Erythroblast (primary cell): ENCODE results near the gene DNAJC16.

ENCODE experiments used
- DNase-seq, 2 experiments: peaks; one replicate each; lab custom pipeline; 2025; lab: John Stamatoyannopoulos, UW
- GATA1 ChIP-seq: IDR thresholded peaks from 2 replicates; pipeline ENCODE4 v1.6.1; 2011; ENCODE audit warnings: low read depth, mild to moderate bottlenecking, control low read depth, low read length, moderate library complexity
- POLR2A ChIP-seq: IDR thresholded peaks from 2 replicates; pipeline ENCODE4 v1.6.1; 2011; ENCODE audit warnings: mild to moderate bottlenecking, low read length

Gene DNAJC16

GRCh38 chr1:15570861-15571260 is 44.2 kb downstream of the DNAJC16 start:
- TF ChIP-seq POLR2A = no peak
- no peak for TF ChIP-seq GATA1

GRCh38 chr1:15571266-15571665 is 44.6 kb downstream of the DNAJC16 start:
- TF ChIP-seq GATA1 = no peak
- TF ChIP-seq POLR2A = no peak
- DNase-seq = no peak

More at GRCh38 chr1:15570861-15571260, 44.2 kb downstream of the DNAJC16 start:
- no peak for DNase-seq

GRCh38 chr1:15573477-15573876 is 46.8 kb downstream of the DNAJC16 start:
- no peak for TF ChIP-seq GATA1
- TF ChIP-seq POLR2A = no peak
- no peak for DNase-seq

- DNase-seq = no peak
These were observed 48.1 kb downstream of the DNAJC16 start for GRCh38 chr1:15574741-15575140.

GRCh38 chr1:15575549-15576150 is 49.0 kb downstream of the DNAJC16 start:
- no peak for TF ChIP-seq GATA1
- no peak for TF ChIP-seq POLR2A
- no peak for DNase-seq

More at GRCh38 chr1:15574741-15575140, 48.1 kb downstream of the DNAJC16 start:
- no peak for TF ChIP-seq GATA1
- TF ChIP-seq POLR2A = no peak

- TF ChIP-seq GATA1 (no peak), POLR2A (no peak)
- no peak for DNase-seq
These were observed 51.0 kb downstream of the DNAJC16 start for GRCh38 chr1:15577691-15578090.

- TF ChIP-seq GATA1 = no peak
- TF ChIP-seq POLR2A = no peak
- DNase-seq = no peak
These were observed 52.5 kb downstream of the DNAJC16 start for GRCh38 chr1:15578921-15579682.

GRCh38 chr1:15579683-15580047 is 53.0 kb downstream of the DNAJC16 start:
- no peak for DNase-seq
- no peak for TF ChIP-seq GATA1

- TF ChIP-seq POLR2A (no peak), GATA1 (no peak)
- no peak for DNase-seq
These were observed 56.5 kb downstream of the DNAJC16 start for GRCh38 chr1:15583016-15583706.

- DNase-seq = peak; percentile 58 to 71
- TF ChIP-seq GATA1 = no peak
- TF ChIP-seq POLR2A = no peak
These were observed 58.1 kb downstream of the DNAJC16 start, which contains the start of gene AGMAT for GRCh38 chr1:15584489-15585363. TSS of gene AGMAT (minus strand) at chr1:15585051. CDS start at chr1:15584967, 84 bp downstream.

- no peak for DNase-seq
- TF ChIP-seq POLR2A (no peak), GATA1 (no peak)
These were observed 65.6 kb downstream of the DNAJC16 start for GRCh38 chr1:15592285-15592684.

GRCh38 chr1:15595809-15596617 is 69.4 kb downstream of the DNAJC16 start:
- no peak for DNase-seq
- TF ChIP-seq POLR2A (no peak), GATA1 (no peak)
